CD4-positive, alpha-beta T cell (primary cell): ENCODE results near the gene SPCS1. TPM values are rescaled to one million over a fixed set of nuclear protein-coding genes. Genes with fewer than 3 reads are reported as not detected.

ENCODE experiments used
- ATAC-seq: fragments of 200-7000 bp; cut with Tn5 transposase; one replicate; pipeline ENCODE4 v1.10.0; 2022; ENCODE audit warnings: mild to moderate bottlenecking; ENCODE audit not compliant: poor library complexity
- CTCF ChIA-PET: fragments of 350-600 bp; sonication (Branson Sonifier 250); formaldehyde crosslinking; loops from one replicate; lab custom pipeline; 2021; ENCODE audit warnings: antibody characterized with exemption, inconsistent platforms; lab: Charles Lee
- POLR2A ChIA-PET: fragments of 350-600 bp; sonication (Branson Sonifier 250); formaldehyde crosslinking; loops from one replicate; lab custom pipeline; 2021; ENCODE audit warnings: antibody characterized with exemption, inconsistent platforms; lab: Charles Lee
- DNase-seq, 14 experiments: peaks; one replicate each; pipeline ENCODE4 v3.0.0-alpha.2; 2013 to 2020; ENCODE audit warnings: mixed read lengths in 2 of 14
- H3K27ac ChIP-seq, 2 donors: one replicate each; pipeline versions ENCODE4 v1.5.1 to v1.7.0; 2013; ENCODE audit warnings: low read length in 2 of 2, low read depth in 1 of 2, mild to moderate bottlenecking in 1 of 2
- H3K27me3 ChIP-seq, 2 experiments: 1 replicate in 1 of 2; 2 replicates in 1 of 2; pipeline versions ENCODE4 v1.6.1 to v1.7.0; 2013; ENCODE audit warnings: low read length in 2 of 2, control low read depth in 1 of 2, mild to moderate bottlenecking in 1 of 2, moderate library complexity in 1 of 2; ENCODE audit not compliant: insufficient read depth in 2 of 2, control insufficient read depth in 1 of 2
- H3K36me3 ChIP-seq: one replicate; pipeline ENCODE4 v1.6.1; 2013; ENCODE audit warnings: low read length, control low read depth; ENCODE audit not compliant: insufficient read depth
- H3K4me1 ChIP-seq: one replicate; pipeline ENCODE4 v1.6.1; 2013; ENCODE audit warnings: low read length, control low read depth; ENCODE audit not compliant: insufficient read depth
- H3K4me3 ChIP-seq: one replicate; pipeline ENCODE4 v1.5.1; 2013; ENCODE audit warnings: mild to moderate bottlenecking, low read length, moderate library complexity
- H3K9me3 ChIP-seq, 2 experiments: 1 replicate in 1 of 2; 2 replicates in 1 of 2; pipeline versions ENCODE4 v1.6.1 to v1.7.0; 2013; ENCODE audit warnings: low read length in 2 of 2, mild to moderate bottlenecking in 2 of 2, control low read depth in 1 of 2, moderate library complexity in 1 of 2; ENCODE audit not compliant: control insufficient read depth in 1 of 2, insufficient read depth in 1 of 2
- H3K27ac Mint-ChIP-seq: one replicate; pipeline ENCODE4 v1.8.0; 2020; ENCODE audit warnings: mixed read lengths
- H3K27me3 Mint-ChIP-seq: one replicate; pipeline ENCODE4 v1.8.0; 2021; ENCODE audit warnings: mixed read lengths
- H3K36me3 Mint-ChIP-seq: one replicate; pipeline ENCODE4 v1.8.0; 2021; ENCODE audit warnings: low read depth, mixed read lengths
- H3K4me1 Mint-ChIP-seq: one replicate; pipeline ENCODE4 v1.8.0; 2021; ENCODE audit warnings: low read depth, mixed read lengths
- H3K4me3 Mint-ChIP-seq: one replicate; pipeline ENCODE4 v1.8.0; 2020; ENCODE audit warnings: mild to moderate bottlenecking, mixed read lengths
- H3K9me3 Mint-ChIP-seq: one replicate; pipeline ENCODE4 v1.8.0; 2020; ENCODE audit warnings: mixed read lengths
- intact Hi-C, 2 experiments: fragments of 100-400 bp; cut with DNase I in 1 of 2; cut with micrococcal nuclease in 1 of 2; formaldehyde crosslinking; loops; one replicate each; pipeline versions ENCODE4 v1.15.1 to v1.9.0; 2023 to 2025; cut with DNase I, micrococcal nuclease
- total RNA-seq, 174 experiments: library from RNA in 2 of 174; stranded (reverse) in 2 of 174; gene quantifications; one replicate each; pipeline ENCODE4 v1.2.3 and lab custom pipeline; 2021 to 2026
- TF ChIP-seq, protein P1 (sequence below): fragments of 200-600 bp; IDR thresholded peaks from one replicate; pipeline ENCODE4 v1.8.0; 2022; ENCODE audit warnings: antibody characterized with exemption, mild to moderate bottlenecking

The SPCS1 gene
- total RNA-seq, 2 experiments from 2014 or later = 60.0 to 64.5 TPM

DNA sequence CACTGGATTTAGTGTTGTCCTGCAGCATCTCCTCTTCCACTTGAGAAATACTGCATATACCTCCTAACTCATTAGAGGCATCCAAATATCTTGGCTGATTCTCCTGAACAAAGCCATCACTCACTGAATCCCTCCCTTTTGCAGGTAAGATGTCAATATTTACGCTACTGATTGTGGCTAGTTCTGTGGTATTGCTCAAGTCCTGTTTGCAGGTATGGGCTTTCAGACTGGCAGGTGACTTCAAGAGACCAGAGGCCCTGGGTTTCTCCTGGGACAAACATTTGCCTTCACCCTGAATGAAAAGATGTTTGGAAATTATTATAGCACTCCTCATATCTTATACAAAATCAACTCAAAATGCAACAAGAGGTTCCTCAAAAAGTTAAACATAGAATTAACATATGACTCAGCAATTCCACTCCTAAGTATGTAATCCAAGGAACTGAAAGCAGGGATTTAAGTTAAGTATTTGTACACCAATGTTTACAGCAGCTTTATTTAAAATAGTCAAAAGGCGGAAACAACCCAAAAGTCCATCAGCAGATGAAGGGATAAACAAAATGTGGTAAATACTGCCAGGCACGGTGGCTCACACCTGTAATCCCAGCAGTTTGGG, 46.2 kb downstream of the SPCS1 start:
- DNase-seq = no peak
- Histone ChIP-seq H3K9me3 (no peaks in the 10 kb centered on the region), H3K36me3 (peaks cover 48% of the 10 kb centered on the region), H3K27me3 (no peaks in the 10 kb centered on the region), H3K4me1 (no peaks in the 10 kb centered on the region), H3K27ac (no peak overlapping the region), H3K4me3 (no peak overlapping the region)
- H3K4me1 Mint-ChIP-seq = no peaks in the 10 kb centered on the region
- ChIA-PET POLR2A (no interaction called here), CTCF (no interaction called here)
- intact Hi-C loops = no loop called here
- TF ChIP-seq, protein P1, sequence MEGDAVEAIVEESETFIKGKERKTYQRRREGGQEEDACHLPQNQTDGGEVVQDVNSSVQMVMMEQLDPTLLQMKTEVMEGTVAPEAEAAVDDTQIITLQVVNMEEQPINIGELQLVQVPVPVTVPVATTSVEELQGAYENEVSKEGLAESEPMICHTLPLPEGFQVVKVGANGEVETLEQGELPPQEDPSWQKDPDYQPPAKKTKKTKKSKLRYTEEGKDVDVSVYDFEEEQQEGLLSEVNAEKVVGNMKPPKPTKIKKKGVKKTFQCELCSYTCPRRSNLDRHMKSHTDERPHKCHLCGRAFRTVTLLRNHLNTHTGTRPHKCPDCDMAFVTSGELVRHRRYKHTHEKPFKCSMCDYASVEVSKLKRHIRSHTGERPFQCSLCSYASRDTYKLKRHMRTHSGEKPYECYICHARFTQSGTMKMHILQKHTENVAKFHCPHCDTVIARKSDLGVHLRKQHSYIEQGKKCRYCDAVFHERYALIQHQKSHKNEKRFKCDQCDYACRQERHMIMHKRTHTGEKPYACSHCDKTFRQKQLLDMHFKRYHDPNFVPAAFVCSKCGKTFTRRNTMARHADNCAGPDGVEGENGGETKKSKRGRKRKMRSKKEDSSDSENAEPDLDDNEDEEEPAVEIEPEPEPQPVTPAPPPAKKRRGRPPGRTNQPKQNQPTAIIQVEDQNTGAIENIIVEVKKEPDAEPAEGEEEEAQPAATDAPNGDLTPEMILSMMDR = no peak
- no peak overlapping the region for H3K27ac Mint-ChIP-seq
- ATAC-seq = no peak
- no peaks in the 10 kb centered on the region for H3K27me3 Mint-ChIP-seq
- H3K9me3 Mint-ChIP-seq = no peaks in the 10 kb centered on the region
- no peak overlapping the region for H3K4me3 Mint-ChIP-seq
- peaks cover 75% of the 10 kb centered on the region for H3K36me3 Mint-ChIP-seq

DNA sequence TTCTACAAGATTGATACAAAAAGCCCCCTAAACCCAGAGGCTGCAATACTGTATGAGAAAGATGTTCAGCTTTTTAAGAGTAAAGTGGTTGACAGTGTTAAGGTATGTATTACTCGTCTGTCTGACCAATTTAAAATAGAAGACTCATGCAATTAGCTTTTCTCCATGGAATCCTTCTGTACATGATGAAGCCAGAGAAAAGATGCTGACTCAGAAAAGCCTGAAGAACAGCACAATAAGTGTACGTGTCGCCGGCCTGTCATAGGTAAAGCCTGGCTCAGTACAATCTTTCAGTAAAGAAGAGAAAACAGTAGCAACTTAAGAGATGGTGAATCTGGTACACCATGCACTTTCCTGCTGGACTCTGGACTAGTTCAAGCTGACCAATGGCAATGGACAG, 48.5 kb downstream of the SPCS1 start:
- CTCF ChIA-PET = no interaction called here
- intact Hi-C loops = no loop called here

DNA sequence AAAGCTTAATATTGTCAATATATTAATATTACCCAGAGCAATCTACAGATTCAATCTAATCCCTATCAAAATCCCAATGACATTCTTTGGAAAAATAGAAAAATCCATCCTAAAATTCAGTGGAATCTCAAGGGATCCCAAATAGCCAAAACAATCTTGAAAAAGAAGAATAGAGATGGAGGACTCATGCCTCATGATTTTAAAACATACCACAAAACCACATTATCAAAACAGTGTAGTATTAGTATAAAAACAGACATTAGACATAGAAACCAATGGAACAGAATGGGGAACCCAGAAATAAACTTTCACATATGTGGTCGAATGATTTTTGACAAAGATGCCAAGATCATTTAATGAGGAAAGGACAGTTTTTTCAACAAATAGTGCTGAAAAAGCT, 50.2 kb downstream of the SPCS1 start:
- TF ChIP-seq, protein P1 = no peak
- no peak overlapping the region for H3K27ac ChIP-seq
- intact Hi-C loops = no loop called here
- no peaks in the 10 kb centered on the region for H3K4me1 ChIP-seq
- H3K36me3 Mint-ChIP-seq = peaks cover 80% of the 10 kb centered on the region
- no peak for DNase-seq
- H3K27ac Mint-ChIP-seq = no peak overlapping the region
- no peaks in the 10 kb centered on the region for H3K9me3 ChIP-seq
- no peaks in the 10 kb centered on the region for H3K9me3 Mint-ChIP-seq
- ATAC-seq = no peak
- CTCF ChIA-PET = no interaction called here
- H3K4me1 Mint-ChIP-seq = no peaks in the 10 kb centered on the region
- no peaks in the 10 kb centered on the region for H3K27me3 ChIP-seq
- no peak overlapping the region for H3K4me3 ChIP-seq
- POLR2A ChIA-PET = no interaction called here
- H3K27me3 Mint-ChIP-seq = no peaks in the 10 kb centered on the region
- H3K4me3 Mint-ChIP-seq = no peak overlapping the region
- H3K36me3 ChIP-seq = peaks cover 46% of the 10 kb centered on the region

More for the DNA sequence above, 48.5 kb downstream of the SPCS1 start:
- H3K4me1 ChIP-seq = no peaks in the 10 kb centered on the region
- DNase-seq (no peak), ATAC-seq (no peak)
- no peak overlapping the region for H3K4me3 ChIP-seq
- Mint-ChIP-seq H3K36me3 (peaks cover 80% of the 10 kb centered on the region), H3K27me3 (no peaks in the 10 kb centered on the region), H3K4me3 (no peak overlapping the region), H3K27ac (no peak overlapping the region), H3K4me1 (no peaks in the 10 kb centered on the region), H3K9me3 (no peaks in the 10 kb centered on the region)
- H3K36me3 ChIP-seq = peaks cover 50% of the 10 kb centered on the region
- H3K27me3 ChIP-seq = no peaks in the 10 kb centered on the region
- H3K27ac ChIP-seq = no peak overlapping the region
- no peaks in the 10 kb centered on the region for H3K9me3 ChIP-seq
- POLR2A ChIA-PET = no interaction called here
- TF ChIP-seq, protein P1 = no peak

Other genes starting within 250 kb of the SPCS1 start
- 1 to 10 TPM; 1.5 to 2.5 TPM for gene STAB1, start 210.8 kb upstream of the SPCS1 start, total RNA-seq
- gene NT5DC2, start 172.2 kb upstream of the SPCS1 start, total RNA-seq = 1 to 10 TPM; 2.5 to 4.2 TPM
- gene UQCC5, start 169.5 kb upstream of the SPCS1 start, total RNA-seq = 1 to 10 TPM; 2.8 to 8.3 TPM
- 10 to 100 TPM; 47.6 to 48.1 TPM for gene PBRM1, start 20.2 kb upstream of the SPCS1 start, total RNA-seq
- 100 to 1,000 TPM; 104 to 106 TPM for gene GNL3, start 20.1 kb upstream of the SPCS1 start, total RNA-seq
- 10 to 100 TPM in 1 of 2 experiments, 1 to 10 TPM in 1; 8.4 to 10.8 TPM for gene GLT8D1, start 315 bp upstream of the SPCS1 start, total RNA-seq
- gene NEK4, start 64.8 kb downstream of the SPCS1 start, total RNA-seq = 1 to 10 TPM; 6.1 to 6.9 TPM
- gene ITIH1, start 71.5 kb downstream of the SPCS1 start, total RNA-seq = not detected
- gene ITIH3, start 88.7 kb downstream of the SPCS1 start, total RNA-seq = not detected
- 10 to 100 TPM; 35.8 to 40.4 TPM for gene ITIH4, start 124.6 kb downstream of the SPCS1 start, total RNA-seq
- gene MUSTN1, start 128.9 kb downstream of the SPCS1 start, total RNA-seq = 10 to 100 TPM; 10.7 to 11.3 TPM
- gene STIMATE, start 191.4 kb downstream of the SPCS1 start, total RNA-seq = 10 to 100 TPM; 39.8 to 42.6 TPM